Spleen (tissue), 7 donors: ENCODE results near the gene PNMA3.
"Not testable (repeated sequence)": the region's sequence is repeated elsewhere in the genome, so short reads cannot be mapped to it uniquely, and the experiment has no call there.

ENCODE experiments used
- POLR2A ChIP-seq, 3 donors: fragments of 450-650 bp; IDR thresholded peaks; one replicate each; pipeline ENCODE4 v1.5.1; 2017; ENCODE audit warnings: antibody characterized with exemption in 3 of 3, mild to moderate bottlenecking in 1 of 3
- POLR2AphosphoS5 ChIP-seq, 3 donors: sonication (generic); formaldehyde crosslinking; IDR thresholded peaks; one replicate each; pipeline ENCODE4 v1.5.1; 2017; ENCODE audit warnings: antibody characterized with exemption in 3 of 3
- TF ChIP-seq, protein P1 (sequence below), 11 experiments: fragments of 200-600 bp in 7 of 11; fragments of 450-650 bp in 4 of 11; sonication (generic) in 4 of 11; IDR thresholded peaks in 8 of 11; conservative IDR thresholded peaks in 3 of 11; 1 replicate in 7 of 11; 2 replicates in 4 of 11; pipeline versions ENCODE4 v1.4.0 to v1.8.0; 2016 to 2021; ENCODE audit warnings: antibody characterized with exemption in 11 of 11, inconsistent platforms in 4 of 11, mild to moderate bottlenecking in 1 of 11
- donor health status: DM: no; HTN: no; CAD: no; lungs with moderate emphysema.
- donor health status: DM: no; HTN: no; CAD: no.
- donor health status: DM: no; HTN: no; CAD: no.

DNA sequence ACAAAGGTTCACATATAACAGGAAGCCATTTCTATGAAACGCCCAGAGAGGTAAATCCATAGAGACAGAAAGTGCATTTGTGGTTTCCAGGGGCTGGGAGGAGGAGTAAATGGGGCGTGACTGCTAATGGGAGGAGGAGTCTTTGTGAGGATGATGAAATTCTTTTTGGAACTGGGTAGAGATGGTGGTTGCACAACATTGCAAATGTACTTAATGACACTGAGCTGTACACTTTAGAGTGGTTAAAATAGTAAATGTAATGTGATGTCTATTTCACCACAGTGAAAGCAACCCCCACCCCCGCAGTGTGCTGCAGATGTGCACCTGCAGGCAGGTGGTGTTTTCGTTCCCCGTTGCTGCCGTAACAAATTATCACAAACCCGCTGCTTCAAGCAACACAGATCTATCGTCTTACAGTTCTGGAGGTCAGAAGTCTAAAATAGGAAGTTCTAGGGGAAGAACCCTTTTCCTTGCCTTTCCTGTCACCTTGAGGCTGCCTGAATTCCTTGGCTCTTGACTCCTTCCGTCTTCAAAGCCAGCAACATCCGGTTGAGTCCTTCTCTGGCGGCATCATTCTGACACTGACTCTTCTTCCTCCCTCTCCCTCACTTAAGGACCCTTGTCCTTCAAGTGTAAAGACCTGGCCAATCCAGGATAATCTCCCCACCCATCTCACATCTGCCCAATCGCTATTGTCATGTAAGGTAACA is 50.0 kb downstream of the PNMA3 start:
- TF ChIP-seq, protein P1, sequence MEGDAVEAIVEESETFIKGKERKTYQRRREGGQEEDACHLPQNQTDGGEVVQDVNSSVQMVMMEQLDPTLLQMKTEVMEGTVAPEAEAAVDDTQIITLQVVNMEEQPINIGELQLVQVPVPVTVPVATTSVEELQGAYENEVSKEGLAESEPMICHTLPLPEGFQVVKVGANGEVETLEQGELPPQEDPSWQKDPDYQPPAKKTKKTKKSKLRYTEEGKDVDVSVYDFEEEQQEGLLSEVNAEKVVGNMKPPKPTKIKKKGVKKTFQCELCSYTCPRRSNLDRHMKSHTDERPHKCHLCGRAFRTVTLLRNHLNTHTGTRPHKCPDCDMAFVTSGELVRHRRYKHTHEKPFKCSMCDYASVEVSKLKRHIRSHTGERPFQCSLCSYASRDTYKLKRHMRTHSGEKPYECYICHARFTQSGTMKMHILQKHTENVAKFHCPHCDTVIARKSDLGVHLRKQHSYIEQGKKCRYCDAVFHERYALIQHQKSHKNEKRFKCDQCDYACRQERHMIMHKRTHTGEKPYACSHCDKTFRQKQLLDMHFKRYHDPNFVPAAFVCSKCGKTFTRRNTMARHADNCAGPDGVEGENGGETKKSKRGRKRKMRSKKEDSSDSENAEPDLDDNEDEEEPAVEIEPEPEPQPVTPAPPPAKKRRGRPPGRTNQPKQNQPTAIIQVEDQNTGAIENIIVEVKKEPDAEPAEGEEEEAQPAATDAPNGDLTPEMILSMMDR (IDR thresholded peaks at IDR 0.05 in 8 of 11, conservative IDR thresholded peaks at IDR 0.05 in 3 of 11), result not testable (repeated sequence)
- TF ChIP-seq POLR2A, POLR2AphosphoS5 (IDR thresholded peaks at IDR 0.05): not testable (repeated sequence)
